ENCODE measurements around the gene OSBPL9. TPM values are rescaled to one million over a fixed set of nuclear protein-coding genes. Genes with fewer than 3 reads are reported as not detected.
"Not testable (repeated sequence)": the region's sequence is repeated elsewhere in the genome, so short reads cannot be mapped to it uniquely, and the experiment has no call there.

OSBPL9 gene
- total RNA-seq, 1 donor from 2014 or later, result 91.2 TPM

GRCh38 chr1:51607681-51608095 is 9.2 kb upstream of the OSBPL9 start:
- H3K27me3 Mint-ChIP-seq (ENCODE audit: unreplicated experiment), result no peaks in the 10 kb centered on the region
- no peak overlapping the region for H3K27ac Mint-ChIP-seq (ENCODE audit: unreplicated experiment)
- DNase-seq (ENCODE audit: low spot score), result no peak
- H3K4me1 Mint-ChIP-seq (ENCODE audit: unreplicated experiment), result peaks cover 6% of the 10 kb centered on the region
- no peak for TF ChIP-seq CTCF (IDR thresholded peaks at IDR 0.05; ENCODE audit: unreplicated experiment)
- H3K36me3 Mint-ChIP-seq (ENCODE audit: low read depth, unreplicated experiment), result no peaks in the 10 kb centered on the region
- no peaks in the 10 kb centered on the region for H3K9me3 Mint-ChIP-seq (ENCODE audit: unreplicated experiment)
- no peak overlapping the region for H3K4me3 Mint-ChIP-seq (ENCODE audit: unreplicated experiment)

- not testable (repeated sequence) for H3K9me3 Mint-ChIP-seq (ENCODE audit: unreplicated experiment); H3K36me3 Mint-ChIP-seq (ENCODE audit: low read depth, unreplicated experiment); H3K27me3 Mint-ChIP-seq (ENCODE audit: unreplicated experiment); DNase-seq (ENCODE audit: low spot score); H3K4me1 Mint-ChIP-seq (ENCODE audit: unreplicated experiment); H3K27ac Mint-ChIP-seq (ENCODE audit: unreplicated experiment); H3K4me3 Mint-ChIP-seq (ENCODE audit: unreplicated experiment)
Observed at GRCh38 chr1:51610104-51610503, 6.8 kb upstream of the OSBPL9 start.

- H3K27ac Mint-ChIP-seq (ENCODE audit: unreplicated experiment), result no peak overlapping the region
- peaks cover 2% of the 10 kb centered on the region for H3K4me1 Mint-ChIP-seq (ENCODE audit: unreplicated experiment)
- no peaks in the 10 kb centered on the region for H3K9me3 Mint-ChIP-seq (ENCODE audit: unreplicated experiment)
- DNase-seq (ENCODE audit: low spot score), result no peak
- H3K27me3 Mint-ChIP-seq (ENCODE audit: unreplicated experiment), result no peaks in the 10 kb centered on the region
- no peak for TF ChIP-seq CTCF (IDR thresholded peaks at IDR 0.05; ENCODE audit: unreplicated experiment)
- no peak overlapping the region for H3K4me3 Mint-ChIP-seq (ENCODE audit: unreplicated experiment)
- no peaks in the 10 kb centered on the region for H3K36me3 Mint-ChIP-seq (ENCODE audit: low read depth, unreplicated experiment)
Observed at GRCh38 chr1:51610637-51611036, 6.3 kb upstream of the OSBPL9 start.

- H3K27ac Mint-ChIP-seq (ENCODE audit: unreplicated experiment), result no peak overlapping the region
- TF ChIP-seq CTCF (IDR thresholded peaks at IDR 0.05; ENCODE audit: unreplicated experiment), result no peak
- no peak overlapping the region for H3K4me3 Mint-ChIP-seq (ENCODE audit: unreplicated experiment)
- no peak for DNase-seq (ENCODE audit: low spot score)
- H3K9me3 Mint-ChIP-seq (ENCODE audit: unreplicated experiment), result no peaks in the 10 kb centered on the region
- no peaks in the 10 kb centered on the region for H3K36me3 Mint-ChIP-seq (ENCODE audit: low read depth, unreplicated experiment)
- peaks cover 8% of the 10 kb centered on the region for H3K4me1 Mint-ChIP-seq (ENCODE audit: unreplicated experiment)
- H3K27me3 Mint-ChIP-seq (ENCODE audit: unreplicated experiment), result peaks cover 1% of the 10 kb centered on the region
Observed at GRCh38 chr1:51612447-51612961, 4.4 kb upstream of the OSBPL9 start.

- Mint-ChIP-seq H3K4me1 (ENCODE audit: unreplicated experiment) (peaks cover 35% of the 10 kb centered on the region), H3K27ac (ENCODE audit: unreplicated experiment) (no peak overlapping the region), H3K36me3 (ENCODE audit: low read depth, unreplicated experiment) (no peaks in the 10 kb centered on the region)
Observed at GRCh38 chr1:51615780-51616291, 1.1 kb upstream of the OSBPL9 start.

More at GRCh38 chr1:51615780-51616291, 1.1 kb upstream of the OSBPL9 start:
- TF ChIP-seq CTCF (IDR thresholded peaks at IDR 0.05; ENCODE audit: unreplicated experiment), result no peak
- peak overlapping the region; percentile 70 for H3K4me3 Mint-ChIP-seq (ENCODE audit: unreplicated experiment)
- peaks cover 1% of the 10 kb centered on the region for H3K27me3 Mint-ChIP-seq (ENCODE audit: unreplicated experiment)
- no peak for DNase-seq (ENCODE audit: low spot score)
- H3K9me3 Mint-ChIP-seq (ENCODE audit: unreplicated experiment), result no peaks in the 10 kb centered on the region
